ENCODE measurements around the gene PCBP3. TPM values are rescaled to one million over a fixed set of nuclear protein-coding genes. Genes with fewer than 3 reads are reported as not detected.

Gene PCBP3
- total RNA-seq, 1 donor from 2014 or later = not detected

- Histone ChIP-seq H3K4me3 (ENCODE audit: low read length in 3 of 3) (no peak overlapping the region), H3K9ac (ENCODE audit: low read depth in 1 of 3, low read length in 3 of 3) (no peak overlapping the region), H3K27me3 (ENCODE audit: control insufficient read depth in 3 of 3, insufficient read depth in 3 of 3, low read length in 3 of 3) (peaks cover 8 to 19% (median 9%) of the 10 kb centered on the region in 3 donors), H3K4me1 (ENCODE audit: control insufficient read depth in 3 of 3, insufficient read depth in 3 of 3, low read length in 3 of 3) (no peaks in the 10 kb centered on the region), H3K36me3 (ENCODE audit: control insufficient read depth in 3 of 3, insufficient read depth in 3 of 3, low read length in 3 of 3) (no peaks in the 10 kb centered on the region), H3K9me3 (ENCODE audit: control insufficient read depth in 3 of 3, low read length in 3 of 3) (no peaks in the 10 kb centered on the region), H3K27ac (ENCODE audit: low read depth, low read length) (no peak overlapping the region)
Observed at GRCh38 chr21:45917241-45917640, 273.7 kb downstream of the PCBP3 start.

GRCh38 chr21:45918011-45918410, 274.5 kb downstream of the PCBP3 start:
- H3K27ac ChIP-seq (ENCODE audit: low read depth, low read length) = no peak overlapping the region
- no peak overlapping the region for H3K4me3 ChIP-seq (ENCODE audit: low read length in 3 of 3)
- no peak overlapping the region for H3K9ac ChIP-seq (ENCODE audit: low read depth in 1 of 3, low read length in 3 of 3)
- H3K4me1 ChIP-seq (ENCODE audit: control insufficient read depth in 3 of 3, insufficient read depth in 3 of 3, low read length in 3 of 3) = peaks cover 0 to 4% (median 1%) of the 10 kb centered on the region in 3 donors
- H3K36me3 ChIP-seq (ENCODE audit: control insufficient read depth in 3 of 3, insufficient read depth in 3 of 3, low read length in 3 of 3) = no peaks in the 10 kb centered on the region
- peaks cover 10 to 19% (median 11%) of the 10 kb centered on the region in 3 donors for H3K27me3 ChIP-seq (ENCODE audit: control insufficient read depth in 3 of 3, insufficient read depth in 3 of 3, low read length in 3 of 3)
- H3K9me3 ChIP-seq (ENCODE audit: control insufficient read depth in 3 of 3, low read length in 3 of 3) = no peaks in the 10 kb centered on the region

GRCh38 chr21:45918835-45919447, 275.4 kb downstream of the PCBP3 start:
- Histone ChIP-seq H3K36me3 (ENCODE audit: control insufficient read depth in 3 of 3, insufficient read depth in 3 of 3, low read length in 3 of 3) (no peaks in the 10 kb centered on the region), H3K27me3 (ENCODE audit: control insufficient read depth in 3 of 3, insufficient read depth in 3 of 3, low read length in 3 of 3) (peaks cover 10 to 19% (median 11%) of the 10 kb centered on the region in 3 donors), H3K4me3 (ENCODE audit: low read length in 3 of 3) (no peak overlapping the region), H3K27ac (ENCODE audit: low read depth, low read length) (no peak overlapping the region), H3K9me3 (ENCODE audit: control insufficient read depth in 3 of 3, low read length in 3 of 3) (no peaks in the 10 kb centered on the region), H3K4me1 (ENCODE audit: control insufficient read depth in 3 of 3, insufficient read depth in 3 of 3, low read length in 3 of 3) (peaks cover 0 to 6% (median 2%) of the 10 kb centered on the region in 3 donors), H3K9ac (ENCODE audit: low read depth in 1 of 3, low read length in 3 of 3) (no peak overlapping the region)

- Histone ChIP-seq H3K27ac (ENCODE audit: low read depth, low read length) (no peak overlapping the region), H3K36me3 (ENCODE audit: control insufficient read depth in 3 of 3, insufficient read depth in 3 of 3, low read length in 3 of 3) (no peaks in the 10 kb centered on the region), H3K4me3 (ENCODE audit: low read length in 3 of 3) (no peak overlapping the region), H3K9ac (ENCODE audit: low read depth in 1 of 3, low read length in 3 of 3) (no peak overlapping the region), H3K4me1 (ENCODE audit: control insufficient read depth in 3 of 3, insufficient read depth in 3 of 3, low read length in 3 of 3) (peaks cover 0 to 6% (median 2%) of the 10 kb centered on the region in 3 donors), H3K27me3 (ENCODE audit: control insufficient read depth in 3 of 3, insufficient read depth in 3 of 3, low read length in 3 of 3) (peaks cover 8 to 19% (median 10%) of the 10 kb centered on the region in 3 donors), H3K9me3 (ENCODE audit: control insufficient read depth in 3 of 3, low read length in 3 of 3) (no peaks in the 10 kb centered on the region)
Observed at GRCh38 chr21:45919593-45919992, 276.1 kb downstream of the PCBP3 start.

- H3K4me3 ChIP-seq (ENCODE audit: low read length in 3 of 3) = no peak overlapping the region
- peaks cover 0 to 6% (median 2%) of the 10 kb centered on the region in 3 donors for H3K4me1 ChIP-seq (ENCODE audit: control insufficient read depth in 3 of 3, insufficient read depth in 3 of 3, low read length in 3 of 3)
- H3K36me3 ChIP-seq (ENCODE audit: control insufficient read depth in 3 of 3, insufficient read depth in 3 of 3, low read length in 3 of 3) = no peaks in the 10 kb centered on the region
- no peaks in the 10 kb centered on the region for H3K9me3 ChIP-seq (ENCODE audit: control insufficient read depth in 3 of 3, low read length in 3 of 3)
- H3K27ac ChIP-seq (ENCODE audit: low read depth, low read length) = no peak overlapping the region
- H3K9ac ChIP-seq (ENCODE audit: low read depth in 1 of 3, low read length in 3 of 3) = no peak overlapping the region
- peaks cover 8 to 15% (median 10%) of the 10 kb centered on the region in 3 donors for H3K27me3 ChIP-seq (ENCODE audit: control insufficient read depth in 3 of 3, insufficient read depth in 3 of 3, low read length in 3 of 3)
Observed at GRCh38 chr21:45920824-45921600, 277.5 kb downstream of the PCBP3 start.

- H3K27me3 ChIP-seq (ENCODE audit: control insufficient read depth in 3 of 3, insufficient read depth in 3 of 3, low read length in 3 of 3) = peaks cover 8 to 20% (median 12%) of the 10 kb centered on the region in 3 donors
- H3K9ac ChIP-seq (ENCODE audit: low read depth in 1 of 3, low read length in 3 of 3) = no peak overlapping the region
- H3K4me3 ChIP-seq (ENCODE audit: low read length in 3 of 3) = no peak overlapping the region
- no peaks in the 10 kb centered on the region for H3K36me3 ChIP-seq (ENCODE audit: control insufficient read depth in 3 of 3, insufficient read depth in 3 of 3, low read length in 3 of 3)
- H3K9me3 ChIP-seq (ENCODE audit: control insufficient read depth in 3 of 3, low read length in 3 of 3) = no peaks in the 10 kb centered on the region
- peaks cover 0 to 6% (median 2%) of the 10 kb centered on the region in 3 donors for H3K4me1 ChIP-seq (ENCODE audit: control insufficient read depth in 3 of 3, insufficient read depth in 3 of 3, low read length in 3 of 3)
- no peak overlapping the region for H3K27ac ChIP-seq (ENCODE audit: low read depth, low read length)
Observed at GRCh38 chr21:45921917-45922316, 278.4 kb downstream of the PCBP3 start.

- Histone ChIP-seq H3K27me3 (ENCODE audit: control insufficient read depth in 3 of 3, insufficient read depth in 3 of 3, low read length in 3 of 3) (peaks cover 8 to 20% (median 12%) of the 10 kb centered on the region in 3 donors), H3K27ac (ENCODE audit: low read depth, low read length) (no peak overlapping the region), H3K4me3 (ENCODE audit: low read length in 3 of 3) (no peak overlapping the region), H3K9me3 (ENCODE audit: control insufficient read depth in 3 of 3, low read length in 3 of 3) (no peaks in the 10 kb centered on the region), H3K9ac (ENCODE audit: low read depth in 1 of 3, low read length in 3 of 3) (no peak overlapping the region), H3K4me1 (ENCODE audit: control insufficient read depth in 3 of 3, insufficient read depth in 3 of 3, low read length in 3 of 3) (peaks cover 0 to 6% (median 2%) of the 10 kb centered on the region in 3 donors), H3K36me3 (ENCODE audit: control insufficient read depth in 3 of 3, insufficient read depth in 3 of 3, low read length in 3 of 3) (no peaks in the 10 kb centered on the region)
Observed at GRCh38 chr21:45922648-45923047, 279.1 kb downstream of the PCBP3 start.

GRCh38 chr21:45923146-45923545, 279.6 kb downstream of the PCBP3 start:
- no peak overlapping the region for H3K9ac ChIP-seq (ENCODE audit: low read depth in 1 of 3, low read length in 3 of 3)
- peaks cover 0 to 6% (median 2%) of the 10 kb centered on the region in 3 donors for H3K4me1 ChIP-seq (ENCODE audit: control insufficient read depth in 3 of 3, insufficient read depth in 3 of 3, low read length in 3 of 3)
- no peak overlapping the region for H3K4me3 ChIP-seq (ENCODE audit: low read length in 3 of 3)
- no peaks in the 10 kb centered on the region for H3K36me3 ChIP-seq (ENCODE audit: control insufficient read depth in 3 of 3, insufficient read depth in 3 of 3, low read length in 3 of 3)
- H3K27me3 ChIP-seq (ENCODE audit: control insufficient read depth in 3 of 3, insufficient read depth in 3 of 3, low read length in 3 of 3) = peaks cover 8 to 20% (median 12%) of the 10 kb centered on the region in 3 donors
- H3K9me3 ChIP-seq (ENCODE audit: control insufficient read depth in 3 of 3, low read length in 3 of 3) = no peaks in the 10 kb centered on the region
- no peak overlapping the region for H3K27ac ChIP-seq (ENCODE audit: low read depth, low read length)

GRCh38 chr21:45926281-45926680, 282.8 kb downstream of the PCBP3 start:
- H3K27me3 ChIP-seq (ENCODE audit: control insufficient read depth in 3 of 3, insufficient read depth in 3 of 3, low read length in 3 of 3) = peaks cover 8 to 28% (median 12%) of the 10 kb centered on the region in 3 donors
- no peaks in the 10 kb centered on the region for H3K9me3 ChIP-seq (ENCODE audit: control insufficient read depth in 3 of 3, low read length in 3 of 3)
- H3K9ac ChIP-seq (ENCODE audit: low read depth in 1 of 3, low read length in 3 of 3) = no peak overlapping the region
- no peaks in the 10 kb centered on the region for H3K36me3 ChIP-seq (ENCODE audit: control insufficient read depth in 3 of 3, insufficient read depth in 3 of 3, low read length in 3 of 3)
- H3K4me1 ChIP-seq (ENCODE audit: control insufficient read depth in 3 of 3, insufficient read depth in 3 of 3, low read length in 3 of 3) = peaks cover 0 to 6% (median 2%) of the 10 kb centered on the region in 3 donors
- H3K27ac ChIP-seq (ENCODE audit: low read depth, low read length) = no peak overlapping the region
- H3K4me3 ChIP-seq (ENCODE audit: low read length in 3 of 3) = no peak overlapping the region

GRCh38 chr21:45927032-45927431, 283.5 kb downstream of the PCBP3 start:
- no peak overlapping the region for H3K27ac ChIP-seq (ENCODE audit: low read depth, low read length)
- no peaks in the 10 kb centered on the region for H3K9me3 ChIP-seq (ENCODE audit: control insufficient read depth in 3 of 3, low read length in 3 of 3)
- no peak overlapping the region for H3K9ac ChIP-seq (ENCODE audit: low read depth in 1 of 3, low read length in 3 of 3)
- peaks cover 4 to 23% (median 8%) of the 10 kb centered on the region in 3 donors for H3K27me3 ChIP-seq (ENCODE audit: control insufficient read depth in 3 of 3, insufficient read depth in 3 of 3, low read length in 3 of 3)
- peaks cover 0 to 6% (median 2%) of the 10 kb centered on the region in 3 donors for H3K4me1 ChIP-seq (ENCODE audit: control insufficient read depth in 3 of 3, insufficient read depth in 3 of 3, low read length in 3 of 3)
- no peak overlapping the region for H3K4me3 ChIP-seq (ENCODE audit: low read length in 3 of 3)
- H3K36me3 ChIP-seq (ENCODE audit: control insufficient read depth in 3 of 3, insufficient read depth in 3 of 3, low read length in 3 of 3) = no peaks in the 10 kb centered on the region

All from skeletal muscle tissue (tissue), 4 donors.